GM12878 (cell line): ENCODE results near the gene KRT6C. TPM values are rescaled to one million over a fixed set of nuclear protein-coding genes. Genes with fewer than 3 reads are reported as not detected.

Experiments
- CEBPB ChIP-seq, 2 experiments: fragments of 150-350 bp in 1 of 2; IDR thresholded peaks; 2 replicates each; pipeline ENCODE4 v1.6.1; 2012 to 2014; ENCODE audit warnings: low read depth in 2 of 2, low read length in 2 of 2, borderline replicate concordance in 1 of 2, inconsistent platforms in 1 of 2
- DPF2 ChIP-seq: fragments of 450-650 bp; IDR thresholded peaks from 2 replicates; pipeline ENCODE4 v1.6.1; 2017; ENCODE audit warnings: mild to moderate bottlenecking
- EGR1 ChIP-seq, 2 experiments: IDR thresholded peaks; 1 replicate in 1 of 2; 2 replicates in 1 of 2; pipeline ENCODE4 v1.6.1; 2011 to 2012; ENCODE audit warnings: low read depth in 2 of 2, low read length in 2 of 2, borderline replicate concordance in 1 of 2, mild to moderate bottlenecking in 1 of 2, moderate library complexity in 1 of 2
- MEF2B ChIP-seq: fragments of 450-650 bp; IDR thresholded peaks from 2 replicates; pipeline ENCODE4 v1.6.1; 2018; ENCODE audit warnings: mild to moderate bottlenecking, moderate library complexity; ENCODE audit not compliant: partially characterized antibody, poor library complexity, severe bottlenecking
- RBBP5 ChIP-seq: fragments of 200-600 bp; sonication (generic); conservative IDR thresholded peaks from 2 replicates; pipeline ENCODE4 v1.6.1; 2016
- SPI1 ChIP-seq: IDR thresholded peaks from 2 replicates; pipeline ENCODE4 v1.6.1; 2011; ENCODE audit warnings: low read depth, mild to moderate bottlenecking, low read length, moderate library complexity, borderline replicate concordance; ENCODE audit not compliant: insufficient read depth
- SREBF2 ChIP-seq: IDR thresholded peaks from 2 replicates; pipeline ENCODE4 v1.6.1; 2012; ENCODE audit warnings: mild to moderate bottlenecking, low read length
- YBX1 ChIP-seq: fragments of 450-650 bp; IDR thresholded peaks from 2 replicates; pipeline ENCODE4 v1.6.1; 2016; ENCODE audit warnings: antibody characterized with exemption
- ZNF274 ChIP-seq: IDR thresholded peaks from one replicate; pipeline ENCODE4 v1.8.0; 2011; ENCODE audit not compliant: insufficient read length, insufficient read depth
- polyA plus RNA-seq, 11 experiments: library from polyadenylated mRNA; depleted of rRNA in 4 of 11; unstranded in 6 of 11; stranded (reverse) in 5 of 11; fragments of >200 nt; fragmentation: Nextera tagmentation in 4 of 11; fragmentation: Illumina TruSeq in 1 of 11; extraction: Ambion mirVana in 4 of 11; extraction: Trizol in 1 of 11; gene quantifications; 1 replicate in 1 of 11; 2 replicates in 10 of 11; pipeline versions ENCODE4 v1.2.1 to v1.2.3, GENCODE V29; 2011 to 2016; ENCODE audit warnings: inconsistent platforms in 2 of 11, missing spikeins in 2 of 11, low read depth in 1 of 11
- total RNA-seq, 4 experiments: library from RNA; depleted of rRNA in 3 of 4; stranded (reverse); fragments of >200 nt in 3 of 4; fragmentation: Illumina TruSeq in 1 of 4; extraction: Trizol in 1 of 4; gene quantifications; 2 replicates each; pipeline versions ENCODE4 v1.2.1 to v1.2.3, GENCODE V29; 2013 to 2021
- TF ChIP-seq, protein P1 (sequence below), 3 experiments: IDR thresholded peaks in 2 of 3; conservative IDR thresholded peaks in 1 of 3; 2 replicates each; pipeline ENCODE4 v1.5.1; 2011; ENCODE audit warnings: low read depth in 3 of 3, low read length in 3 of 3, mild to moderate bottlenecking in 3 of 3, control low read depth in 2 of 3, moderate library complexity in 2 of 3, inconsistent platforms in 1 of 3, mixed read lengths in 1 of 3; ENCODE audit not compliant: control insufficient read depth in 2 of 3, insufficient read depth in 1 of 3; ENCODE audit errors: extremely low read depth in 1 of 3
- TF ChIP-seq, protein P2 (sequence below): IDR thresholded peaks from 2 replicates; pipeline ENCODE4 v1.6.1; 2012; ENCODE audit warnings: improper control_type of control experiment, low read depth, low read length; ENCODE audit not compliant: insufficient replicate concordance

The KRT6C gene
- total and polyA plus RNA-seq, 10 of the 15 experiments (the other 5 are each of a cell fraction or from before 2014, with no cell fraction given), result not detected

- TF ChIP-seq SPI1, result no peak
- no peak for TF ChIP-seq RBBP5
- no peak for TF ChIP-seq MEF2B
- no peak for TF ChIP-seq YBX1
- no peak for TF ChIP-seq CEBPB (IDR thresholded peaks at IDR 0.05; ENCODE audit: borderline replicate concordance in 1 of 2, low read depth in 2 of 2, low read length in 2 of 2)
- no peak for TF ChIP-seq ZNF274
- TF ChIP-seq EGR1 (IDR thresholded peaks at IDR 0.05; ENCODE audit: borderline replicate concordance in 1 of 2, low read depth in 2 of 2, low read length in 2 of 2), result no peak
- TF ChIP-seq, protein P1, sequence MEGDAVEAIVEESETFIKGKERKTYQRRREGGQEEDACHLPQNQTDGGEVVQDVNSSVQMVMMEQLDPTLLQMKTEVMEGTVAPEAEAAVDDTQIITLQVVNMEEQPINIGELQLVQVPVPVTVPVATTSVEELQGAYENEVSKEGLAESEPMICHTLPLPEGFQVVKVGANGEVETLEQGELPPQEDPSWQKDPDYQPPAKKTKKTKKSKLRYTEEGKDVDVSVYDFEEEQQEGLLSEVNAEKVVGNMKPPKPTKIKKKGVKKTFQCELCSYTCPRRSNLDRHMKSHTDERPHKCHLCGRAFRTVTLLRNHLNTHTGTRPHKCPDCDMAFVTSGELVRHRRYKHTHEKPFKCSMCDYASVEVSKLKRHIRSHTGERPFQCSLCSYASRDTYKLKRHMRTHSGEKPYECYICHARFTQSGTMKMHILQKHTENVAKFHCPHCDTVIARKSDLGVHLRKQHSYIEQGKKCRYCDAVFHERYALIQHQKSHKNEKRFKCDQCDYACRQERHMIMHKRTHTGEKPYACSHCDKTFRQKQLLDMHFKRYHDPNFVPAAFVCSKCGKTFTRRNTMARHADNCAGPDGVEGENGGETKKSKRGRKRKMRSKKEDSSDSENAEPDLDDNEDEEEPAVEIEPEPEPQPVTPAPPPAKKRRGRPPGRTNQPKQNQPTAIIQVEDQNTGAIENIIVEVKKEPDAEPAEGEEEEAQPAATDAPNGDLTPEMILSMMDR (IDR thresholded peaks at IDR 0.05 in 2 of 3, conservative IDR thresholded peaks at IDR 0.05 in 1 of 3; ENCODE audit: control insufficient read depth in 2 of 3, extremely low read depth in 1 of 3, insufficient read depth in 1 of 3, low read depth in 3 of 3, low read length in 3 of 3), result no peak
- TF ChIP-seq SREBF2, result no peak
- TF ChIP-seq, protein P2, sequence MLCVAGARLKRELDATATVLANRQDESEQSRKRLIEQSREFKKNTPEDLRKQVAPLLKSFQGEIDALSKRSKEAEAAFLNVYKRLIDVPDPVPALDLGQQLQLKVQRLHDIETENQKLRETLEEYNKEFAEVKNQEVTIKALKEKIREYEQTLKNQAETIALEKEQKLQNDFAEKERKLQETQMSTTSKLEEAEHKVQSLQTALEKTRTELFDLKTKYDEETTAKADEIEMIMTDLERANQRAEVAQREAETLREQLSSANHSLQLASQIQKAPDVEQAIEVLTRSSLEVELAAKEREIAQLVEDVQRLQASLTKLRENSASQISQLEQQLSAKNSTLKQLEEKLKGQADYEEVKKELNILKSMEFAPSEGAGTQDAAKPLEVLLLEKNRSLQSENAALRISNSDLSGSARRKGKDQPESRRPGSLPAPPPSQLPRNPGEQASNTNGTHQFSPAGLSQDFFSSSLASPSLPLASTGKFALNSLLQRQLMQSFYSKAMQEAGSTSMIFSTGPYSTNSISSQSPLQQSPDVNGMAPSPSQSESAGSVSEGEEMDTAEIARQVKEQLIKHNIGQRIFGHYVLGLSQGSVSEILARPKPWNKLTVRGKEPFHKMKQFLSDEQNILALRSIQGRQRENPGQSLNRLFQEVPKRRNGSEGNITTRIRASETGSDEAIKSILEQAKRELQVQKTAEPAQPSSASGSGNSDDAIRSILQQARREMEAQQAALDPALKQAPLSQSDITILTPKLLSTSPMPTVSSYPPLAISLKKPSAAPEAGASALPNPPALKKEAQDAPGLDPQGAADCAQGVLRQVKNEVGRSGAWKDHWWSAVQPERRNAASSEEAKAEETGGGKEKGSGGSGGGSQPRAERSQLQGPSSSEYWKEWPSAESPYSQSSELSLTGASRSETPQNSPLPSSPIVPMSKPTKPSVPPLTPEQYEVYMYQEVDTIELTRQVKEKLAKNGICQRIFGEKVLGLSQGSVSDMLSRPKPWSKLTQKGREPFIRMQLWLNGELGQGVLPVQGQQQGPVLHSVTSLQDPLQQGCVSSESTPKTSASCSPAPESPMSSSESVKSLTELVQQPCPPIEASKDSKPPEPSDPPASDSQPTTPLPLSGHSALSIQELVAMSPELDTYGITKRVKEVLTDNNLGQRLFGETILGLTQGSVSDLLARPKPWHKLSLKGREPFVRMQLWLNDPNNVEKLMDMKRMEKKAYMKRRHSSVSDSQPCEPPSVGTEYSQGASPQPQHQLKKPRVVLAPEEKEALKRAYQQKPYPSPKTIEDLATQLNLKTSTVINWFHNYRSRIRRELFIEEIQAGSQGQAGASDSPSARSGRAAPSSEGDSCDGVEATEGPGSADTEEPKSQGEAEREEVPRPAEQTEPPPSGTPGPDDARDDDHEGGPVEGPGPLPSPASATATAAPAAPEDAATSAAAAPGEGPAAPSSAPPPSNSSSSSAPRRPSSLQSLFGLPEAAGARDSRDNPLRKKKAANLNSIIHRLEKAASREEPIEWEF, result no peak
- TF ChIP-seq DPF2, result no peak
These were observed 13.6 kb upstream of the KRT6C start (continued) for GRCh38 chr12:52487211-52487610.
